ENCODE measurements around the gene FOXO3. TPM values are rescaled to one million over a fixed set of nuclear protein-coding genes. Genes with fewer than 3 reads are reported as not detected.

Gene FOXO3
- total RNA-seq, 4 donors from 2014 or later, result 34.3 to 61.1 (median 49.7) TPM

- Histone ChIP-seq H3K4me1 (no peaks in the 10 kb centered on the region), H3K27me3 (no peaks in the 10 kb centered on the region), H3K27ac (no peak overlapping the region), H3K4me3 (no peak overlapping the region), H3K36me3 (no peaks in the 10 kb centered on the region), H3K9me3 (peaks cover 0 to 11% (median 3%) of the 10 kb centered on the region in 4 donors)
- TF ChIP-seq POLR2A (IDR thresholded peaks at IDR 0.05), result no peak
- TF ChIP-seq, protein P1, sequence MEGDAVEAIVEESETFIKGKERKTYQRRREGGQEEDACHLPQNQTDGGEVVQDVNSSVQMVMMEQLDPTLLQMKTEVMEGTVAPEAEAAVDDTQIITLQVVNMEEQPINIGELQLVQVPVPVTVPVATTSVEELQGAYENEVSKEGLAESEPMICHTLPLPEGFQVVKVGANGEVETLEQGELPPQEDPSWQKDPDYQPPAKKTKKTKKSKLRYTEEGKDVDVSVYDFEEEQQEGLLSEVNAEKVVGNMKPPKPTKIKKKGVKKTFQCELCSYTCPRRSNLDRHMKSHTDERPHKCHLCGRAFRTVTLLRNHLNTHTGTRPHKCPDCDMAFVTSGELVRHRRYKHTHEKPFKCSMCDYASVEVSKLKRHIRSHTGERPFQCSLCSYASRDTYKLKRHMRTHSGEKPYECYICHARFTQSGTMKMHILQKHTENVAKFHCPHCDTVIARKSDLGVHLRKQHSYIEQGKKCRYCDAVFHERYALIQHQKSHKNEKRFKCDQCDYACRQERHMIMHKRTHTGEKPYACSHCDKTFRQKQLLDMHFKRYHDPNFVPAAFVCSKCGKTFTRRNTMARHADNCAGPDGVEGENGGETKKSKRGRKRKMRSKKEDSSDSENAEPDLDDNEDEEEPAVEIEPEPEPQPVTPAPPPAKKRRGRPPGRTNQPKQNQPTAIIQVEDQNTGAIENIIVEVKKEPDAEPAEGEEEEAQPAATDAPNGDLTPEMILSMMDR (IDR thresholded peaks at IDR 0.05), result no peak
- DNase-seq, result no peak
These were observed 138.7 kb downstream of the FOXO3 start for GRCh38 chr6:108699290-108700041.

DNA sequence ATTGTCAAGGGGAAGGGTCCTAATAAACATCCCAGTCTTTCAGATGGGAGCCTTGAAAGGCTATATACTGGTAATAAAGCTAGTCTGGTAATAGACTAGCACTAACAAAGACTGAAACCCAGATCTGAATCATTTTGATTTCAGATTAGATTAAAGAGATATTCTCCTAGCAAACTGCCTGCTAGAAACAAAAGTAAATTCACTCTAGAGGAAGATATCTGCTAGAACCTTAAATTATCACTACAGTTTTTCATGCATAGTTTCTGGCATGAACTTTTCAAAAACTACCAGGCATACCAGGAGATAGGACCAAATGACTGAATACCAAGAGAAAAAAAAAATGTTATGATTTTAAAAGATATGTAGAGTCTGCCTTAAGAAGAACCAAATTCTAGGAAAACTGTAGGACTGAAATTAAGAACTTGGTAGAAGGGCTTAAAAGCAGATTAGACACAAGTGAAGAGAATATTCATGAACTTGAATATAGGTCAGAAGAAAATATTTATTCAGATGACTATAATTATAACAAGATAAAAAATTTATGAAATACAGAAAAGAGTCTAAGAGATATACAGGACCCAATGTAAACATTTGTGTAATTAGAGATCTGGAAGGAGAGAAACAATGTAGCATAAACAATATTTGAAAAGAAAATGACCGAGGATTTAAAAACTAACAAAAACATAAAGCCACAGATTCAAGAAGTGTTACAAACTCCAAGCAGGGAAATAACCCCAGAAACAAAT lies 141.6 kb downstream of the FOXO3 start:
- TF ChIP-seq, protein P1 (IDR thresholded peaks at IDR 0.05), result no peak
- no peak for TF ChIP-seq POLR2A (IDR thresholded peaks at IDR 0.05)
- no peak overlapping the region for H3K27ac ChIP-seq
- H3K9me3 ChIP-seq, result peaks cover 0 to 11% (median 3%) of the 10 kb centered on the region in 4 donors

DNA sequence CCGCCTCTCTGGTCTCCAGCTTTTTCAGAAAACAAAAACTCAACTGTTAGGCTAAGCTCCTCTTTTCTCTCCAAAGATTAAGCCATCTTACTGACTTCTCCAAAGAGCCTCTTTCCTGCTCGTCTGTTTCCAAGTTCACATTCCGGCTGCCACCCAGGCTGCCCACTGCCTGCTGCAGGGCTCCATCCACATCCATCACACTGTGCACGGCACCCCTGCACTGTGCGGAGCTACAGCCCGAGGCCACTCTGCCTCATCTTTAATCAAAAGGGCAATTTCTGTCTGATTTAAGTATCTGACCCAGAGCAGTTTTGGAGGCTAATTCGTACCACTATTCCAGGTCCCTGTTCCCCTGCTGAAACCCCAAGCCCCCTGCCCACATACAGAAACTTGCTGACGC lies 145.9 kb downstream of the FOXO3 start:
- Histone ChIP-seq H3K27ac (no peak overlapping the region), H3K27me3 (no peaks in the 10 kb centered on the region), H3K4me3 (no peak overlapping the region), H3K4me1 (no peaks in the 10 kb centered on the region), H3K9me3 (peaks cover 0 to 8% (median 0%) of the 10 kb centered on the region in 4 donors), H3K36me3 (no peaks in the 10 kb centered on the region)
- TF ChIP-seq, protein P1 (IDR thresholded peaks at IDR 0.05), result no peak
- TF ChIP-seq POLR2A (IDR thresholded peaks at IDR 0.05), result no peak
- no peak for DNase-seq

More for the DNA sequence above, 141.6 kb downstream of the FOXO3 start:
- Histone ChIP-seq H3K27me3 (no peaks in the 10 kb centered on the region), H3K4me3 (no peak overlapping the region), H3K36me3 (no peaks in the 10 kb centered on the region), H3K4me1 (no peaks in the 10 kb centered on the region)
- no peak for DNase-seq

DNA sequence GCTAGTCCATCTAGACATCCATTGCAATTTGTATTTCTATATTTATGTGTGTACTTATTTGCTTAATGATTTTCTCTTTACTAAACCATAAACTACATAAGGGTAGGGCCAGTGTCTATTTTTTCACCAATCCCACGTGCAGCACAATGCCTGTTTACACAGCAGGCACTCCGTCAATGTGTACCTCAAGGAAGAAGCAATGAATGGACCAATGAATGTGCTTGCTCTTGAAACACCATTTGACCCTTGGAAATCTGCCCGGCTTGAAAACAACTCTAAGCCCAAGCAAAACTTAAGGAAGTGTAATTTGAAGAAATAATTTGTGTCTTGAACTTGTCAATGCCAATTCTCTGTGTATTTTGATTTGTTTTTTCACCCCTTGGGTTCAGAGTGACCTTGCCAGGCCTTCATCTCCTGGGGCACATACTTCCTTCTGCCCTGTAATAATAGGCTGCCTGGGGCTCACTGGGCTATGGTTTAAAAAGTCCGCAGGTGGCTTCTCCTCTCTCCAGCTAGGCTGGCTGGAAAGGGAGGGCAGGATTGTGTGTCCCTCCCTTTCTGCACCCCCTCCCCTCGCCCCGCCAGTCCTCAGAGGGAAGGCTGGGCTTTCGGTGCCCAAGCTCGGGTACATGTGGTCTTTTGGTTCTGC lies 146.7 kb downstream of the FOXO3 start:
- no peaks in the 10 kb centered on the region for H3K36me3 ChIP-seq
- no peak for TF ChIP-seq POLR2A (IDR thresholded peaks at IDR 0.05)
- TF ChIP-seq, protein P1 (IDR thresholded peaks at IDR 0.05), result no peak
- no peak overlapping the region for H3K27ac ChIP-seq

GRCh38 chr6:108710030-108710429 lies 149.3 kb downstream of the FOXO3 start:
- no peaks in the 10 kb centered on the region for H3K4me1 ChIP-seq
- H3K36me3 ChIP-seq, result no peaks in the 10 kb centered on the region
- no peak for DNase-seq
- TF ChIP-seq, protein P1 (IDR thresholded peaks at IDR 0.05), result no peak
- TF ChIP-seq POLR2A (IDR thresholded peaks at IDR 0.05), result no peak
- no peak overlapping the region for H3K4me3 ChIP-seq
- no peaks in the 10 kb centered on the region for H3K9me3 ChIP-seq
- no peaks in the 10 kb centered on the region for H3K27me3 ChIP-seq
- H3K27ac ChIP-seq, result no peak overlapping the region

More for the DNA sequence above, 146.7 kb downstream of the FOXO3 start:
- no peaks in the 10 kb centered on the region for H3K4me1 ChIP-seq
- DNase-seq, result no peak
- no peaks in the 10 kb centered on the region for H3K27me3 ChIP-seq
- H3K9me3 ChIP-seq, result peaks cover 0 to under 1% (median 0%) of the 10 kb centered on the region in 4 donors
- H3K4me3 ChIP-seq, result no peak overlapping the region
